Esophagus muscularis mucosa (tissue), 4 donors: ENCODE measurements around the gene DCDC2C. TPM values are rescaled to one million over a fixed set of nuclear protein-coding genes. Genes with fewer than 3 reads are reported as not detected.

Experiments used
- DNase-seq: peaks from one replicate; pipeline ENCODE4 v3.0.0-alpha.2; 2017; ENCODE audit errors: extremely low spot score
- H3K27ac ChIP-seq, 4 donors: fragments of 200-600 bp; sonication (generic); replicated peaks in 1 of 4; 1 replicate in 3 of 4; 2 replicates in 1 of 4; pipeline ENCODE4 v1.5.1; 2016 to 2019; ENCODE audit warnings: mild to moderate bottlenecking in 1 of 4
- H3K27me3 ChIP-seq, 4 donors: fragments of 200-600 bp; sonication (generic); one replicate each; pipeline versions ENCODE4 v1.5.1 to v1.6.0; 2016 to 2019
- H3K36me3 ChIP-seq, 4 donors: fragments of 200-600 bp; sonication (generic); one replicate each; pipeline ENCODE4 v1.5.1; 2016 to 2019
- H3K4me1 ChIP-seq, 4 donors: fragments of 200-600 bp; sonication (generic); one replicate each; pipeline ENCODE4 v1.5.1; 2016 to 2019
- H3K4me3 ChIP-seq, 4 donors: fragments of 200-600 bp; sonication (generic); 1 replicate in 2 of 4; 2 replicates in 2 of 4; pipeline ENCODE4 v1.5.1; 2016 to 2019; ENCODE audit warnings: mild to moderate bottlenecking in 4 of 4, moderate library complexity in 1 of 4
- H3K9me3 ChIP-seq, 4 donors: fragments of 200-600 bp; sonication (generic); 1 replicate in 3 of 4; 2 replicates in 1 of 4; pipeline ENCODE4 v1.5.1; 2016 to 2019
- CTCF ChIP-seq, 3 experiments: fragments of 200-600 bp in 2 of 3; fragments of 450-650 bp in 1 of 3; sonication (generic) in 2 of 3; IDR thresholded peaks; one replicate each; pipeline ENCODE4 v1.5.1; 2017 to 2019; ENCODE audit warnings: antibody characterized with exemption in 3 of 3, mild to moderate bottlenecking in 2 of 3, moderate library complexity in 1 of 3
- EP300 ChIP-seq: sonication (generic); formaldehyde crosslinking; IDR thresholded peaks from one replicate; pipeline ENCODE4 v1.6.1; 2017; ENCODE audit warnings: antibody characterized with exemption
- POLR2A ChIP-seq: fragments of 450-650 bp; IDR thresholded peaks from one replicate; pipeline ENCODE4 v1.6.1; 2017; ENCODE audit warnings: antibody characterized with exemption, moderate library complexity, mild to moderate bottlenecking, low read depth
- POLR2AphosphoS5 ChIP-seq, 2 donors: sonication (generic); formaldehyde crosslinking; IDR thresholded peaks; one replicate each; pipeline ENCODE4 v1.6.1; 2017; ENCODE audit warnings: antibody characterized with exemption in 2 of 2
- WGBS: methylation state at CpG from one replicate; pipeline ENCODE4 v1.1.5; 2018; 5-methylcytosine and 5-hydroxymethylcytosine counted together
- intact Hi-C: fragments of 100-400 bp; cut with DNase I; formaldehyde crosslinking; loops from one replicate; pipeline ENCODE4 v1.15.1; 2023
- total RNA-seq, 4 donors: library from RNA; depleted of rRNA; stranded (reverse); fragments of >200 nt; gene quantifications; one replicate each; pipeline versions ENCODE4 v1.1.0 to v1.2.1, GENCODE V29; 2016

DCDC2C gene
- total RNA-seq, 4 donors from 2014 or later = 0.83 TPM; not detected in 3

DNA sequence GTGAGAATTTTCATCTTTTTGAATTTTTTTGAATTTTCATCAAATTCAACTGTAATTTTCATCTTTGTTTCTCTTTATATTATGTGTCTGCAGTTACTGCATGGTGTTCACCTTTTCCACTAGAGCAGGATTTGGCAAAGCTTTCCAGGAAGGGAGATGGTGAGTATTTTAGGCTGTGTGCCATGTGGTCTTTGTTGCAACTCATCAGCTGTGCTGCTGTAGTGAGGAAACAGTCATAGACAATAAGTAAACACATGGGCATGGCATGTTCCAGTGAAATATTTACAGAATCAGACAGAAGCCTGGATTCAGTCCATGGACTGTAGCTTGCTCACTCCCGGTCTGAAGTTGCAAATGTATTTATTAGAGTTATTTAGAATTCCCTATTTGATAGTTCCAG, 120.4 kb downstream of the DCDC2C start:
- Histone ChIP-seq H3K9me3 (peaks cover 0 to 11% (median 0%) of the 10 kb centered on the region in 4 donors), H3K27me3 (no peaks in the 10 kb centered on the region), H3K4me3 (no peak overlapping the region), H3K36me3 (no peaks in the 10 kb centered on the region), H3K4me1 (no peaks in the 10 kb centered on the region), H3K27ac (no peak overlapping the region)
- TF ChIP-seq POLR2AphosphoS5 (IDR thresholded peaks at IDR 0.05) = no peak
- no peak for TF ChIP-seq CTCF (IDR thresholded peaks at IDR 0.05)
- TF ChIP-seq POLR2A = no peak
- TF ChIP-seq EP300 = no peak
- DNase-seq = no peak
- intact Hi-C loops = no loop called here
- whole genome bisulfite sequencing = 60% methylated on average over 1 of the region's 1 CpG

DNA sequence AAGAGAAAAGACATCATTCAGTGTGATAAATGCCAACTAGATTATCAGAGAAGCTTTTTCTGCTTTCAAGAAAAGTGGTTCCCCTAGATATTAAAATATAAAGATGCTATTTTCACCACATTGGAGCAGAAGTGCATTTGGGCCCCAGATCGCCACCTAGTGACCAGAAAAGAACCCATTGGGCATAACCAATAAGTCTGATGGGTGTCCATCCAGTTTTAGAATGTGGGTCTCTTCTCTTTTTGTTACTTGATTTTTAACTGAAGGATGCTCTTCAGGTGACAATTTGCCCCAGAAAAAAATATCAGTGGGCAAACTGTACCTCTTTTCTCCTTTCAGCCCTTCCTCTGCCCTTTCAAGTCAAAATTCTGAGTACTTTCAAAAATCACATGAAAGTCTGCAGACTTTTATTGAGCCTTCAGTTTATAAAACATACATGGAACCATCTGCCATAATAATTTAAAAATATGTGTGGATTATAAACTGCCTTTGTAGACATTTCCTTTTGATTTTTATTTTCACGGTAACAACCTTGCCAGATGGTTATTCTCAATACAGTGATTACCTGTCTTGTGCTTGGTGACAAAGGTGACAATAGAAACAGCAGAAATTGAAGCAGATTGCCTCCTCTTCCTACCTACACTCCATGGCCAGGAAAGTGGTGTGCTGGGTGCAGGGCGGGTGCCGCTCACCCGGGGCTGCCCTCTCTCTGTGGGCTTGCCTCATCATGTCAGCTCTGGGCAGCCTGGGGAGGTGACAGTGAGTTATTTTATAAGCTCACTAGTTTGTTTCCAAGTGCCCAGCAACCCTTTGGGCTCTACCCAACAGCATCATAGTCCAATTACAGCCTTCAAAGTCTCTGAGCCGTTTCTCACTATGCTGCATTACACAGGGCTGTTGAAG, 124.5 kb downstream of the DCDC2C start:
- Histone ChIP-seq H3K4me1 (no peaks in the 10 kb centered on the region), H3K4me3 (no peak overlapping the region), H3K27ac (no peak overlapping the region), H3K36me3 (no peaks in the 10 kb centered on the region), H3K9me3 (peaks cover 0 to 11% (median 3%) of the 10 kb centered on the region in 4 donors), H3K27me3 (no peaks in the 10 kb centered on the region)
- 65% methylated on average over 6 of the region's 6 CpGs for WGBS
- no peak for DNase-seq
- TF ChIP-seq CTCF (IDR thresholded peaks at IDR 0.05) = peak in 2 of 3 experiments; percentile 18 to 48
- TF ChIP-seq POLR2A = no peak
- intact Hi-C loops = no loop called here

- Histone ChIP-seq H3K4me3 (no peak overlapping the region), H3K4me1 (no peaks in the 10 kb centered on the region), H3K27ac (no peak overlapping the region), H3K36me3 (no peaks in the 10 kb centered on the region), H3K9me3 (peaks cover 0 to 11% (median 0%) of the 10 kb centered on the region in 4 donors), H3K27me3 (no peaks in the 10 kb centered on the region)
- TF ChIP-seq CTCF (IDR thresholded peaks at IDR 0.05) (no peak), POLR2AphosphoS5 (IDR thresholded peaks at IDR 0.05) (no peak), POLR2A (no peak), EP300 (no peak)
- DNase-seq = no peak
- intact Hi-C loops = no loop called here
- WGBS = 64% methylated on average over 6 of the region's 6 CpGs
Observed at GRCh38 chr2:3830796-3831195, 127.4 kb downstream of the DCDC2C start.

DNA sequence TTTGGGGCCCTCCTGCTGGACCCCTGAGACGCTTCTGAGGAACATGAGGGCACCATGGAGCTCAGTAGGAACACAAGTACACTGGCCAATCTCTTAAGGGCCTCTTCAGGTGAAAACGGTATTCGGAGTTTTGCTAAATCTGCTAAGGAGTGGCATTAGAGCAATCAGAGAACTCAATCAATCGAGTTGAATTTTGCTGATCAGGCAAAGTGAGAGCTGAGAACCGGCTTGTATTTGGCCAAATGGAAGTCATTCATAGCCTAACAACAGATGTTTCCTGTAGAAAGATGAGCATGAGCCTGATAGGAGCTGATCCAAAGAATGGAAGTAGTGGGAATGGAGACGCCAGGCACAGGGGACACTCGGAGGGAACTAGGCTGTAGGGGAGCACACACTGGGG, 133.7 kb downstream of the DCDC2C start:
- Histone ChIP-seq H3K36me3 (no peaks in the 10 kb centered on the region), H3K4me1 (peaks cover 0 to 6% (median 0%) of the 10 kb centered on the region in 4 donors), H3K9me3 (peaks cover 0 to 11% (median 0%) of the 10 kb centered on the region in 4 donors), H3K4me3 (no peak overlapping the region), H3K27me3 (peaks cover 0 to 3% (median 0%) of the 10 kb centered on the region in 4 donors), H3K27ac (no peak overlapping the region)
- no peak for DNase-seq
- WGBS = 76% methylated on average over 7 of the region's 7 CpGs
- no peak for TF ChIP-seq EP300
- TF ChIP-seq CTCF (IDR thresholded peaks at IDR 0.05) = no peak
- TF ChIP-seq POLR2AphosphoS5 (IDR thresholded peaks at IDR 0.05) = no peak
- no peak for TF ChIP-seq POLR2A
- intact Hi-C loops = no loop called here
